Transverse colon (tissue), 4 donors: ENCODE results near the gene GRIP1. TPM values are rescaled to one million over a fixed set of nuclear protein-coding genes. Genes with fewer than 3 reads are reported as not detected.

Source experiments
- DNase-seq: peaks from one replicate; pipeline ENCODE4 v3.0.0-alpha.2; 2019
- H3K27ac ChIP-seq, 4 donors: fragments of 200-600 bp; sonication (generic); 2 replicates each; pipeline ENCODE4 v1.5.1; 2016 to 2018; ENCODE audit warnings: inconsistent platforms in 4 of 4
- H3K27me3 ChIP-seq: fragments of 200-600 bp; sonication (generic); 2 replicates; pipeline ENCODE4 v1.5.1; 2017; ENCODE audit warnings: inconsistent platforms
- H3K36me3 ChIP-seq, 4 donors: fragments of 200-600 bp; sonication (generic); 2 replicates each; pipeline ENCODE4 v1.5.1; 2017 to 2019; ENCODE audit warnings: inconsistent platforms in 4 of 4
- H3K4me1 ChIP-seq, 4 donors: fragments of 200-600 bp; sonication (generic); 2 replicates each; pipeline ENCODE4 v1.5.1; 2017 to 2020; ENCODE audit warnings: inconsistent platforms in 4 of 4
- H3K4me3 ChIP-seq, 4 donors: fragments of 200-600 bp; sonication (generic); 1 replicate in 1 of 4; 2 replicates in 3 of 4; pipeline versions ENCODE4 v1.5.1 to v1.6.1; 2017 to 2019; ENCODE audit warnings: inconsistent platforms in 4 of 4
- H3K9me3 ChIP-seq, 2 donors: fragments of 200-600 bp; sonication (generic); 2 replicates each; pipeline ENCODE4 v1.5.1; 2017 to 2019; ENCODE audit warnings: inconsistent platforms in 2 of 2
- CTCF ChIP-seq, 5 experiments: fragments of 200-600 bp in 3 of 5; fragments of 450-650 bp in 2 of 5; sonication (generic) in 3 of 5; IDR thresholded peaks; 1 replicate in 2 of 5; 2 replicates in 3 of 5; pipeline ENCODE4 v1.5.1; 2016 to 2017; ENCODE audit warnings: antibody characterized with exemption in 5 of 5, inconsistent platforms in 3 of 5, mild to moderate bottlenecking in 2 of 5, moderate library complexity in 1 of 5
- EP300 ChIP-seq: sonication (generic); formaldehyde crosslinking; IDR thresholded peaks from one replicate; pipeline ENCODE4 v1.6.1; 2017; ENCODE audit warnings: antibody characterized with exemption, low read depth
- POLR2A ChIP-seq: fragments of 450-650 bp; IDR thresholded peaks from one replicate; pipeline ENCODE4 v1.6.1; 2016; ENCODE audit warnings: antibody characterized with exemption, mild to moderate bottlenecking, moderate library complexity
- POLR2AphosphoS5 ChIP-seq, 3 donors: sonication (generic); formaldehyde crosslinking; IDR thresholded peaks; one replicate each; pipeline ENCODE4 v1.6.1; 2016; ENCODE audit warnings: antibody characterized with exemption in 3 of 3
- WGBS, 2 donors: methylation state at CpG; one replicate each; pipeline ENCODE4 v1.1.5; 2018; ENCODE audit warnings: low coverage in 1 of 2; 5-methylcytosine and 5-hydroxymethylcytosine counted together
- in situ Hi-C, 4 donors: fragments of 200-750 bp; cut with MboI; loops; one replicate each; pipeline versions ENCODE4 v1.15.0 to v1.15.1; 2017; ENCODE audit warnings: low sequenced_read_pairs in 3 of 4, low pct_ligation_motif_present in 1 of 4, low pct_unique_long_range_greater_than_20kb in 1 of 4
- intact Hi-C: fragments of 100-400 bp; cut with DNase I; formaldehyde crosslinking; loops from one replicate; pipeline ENCODE4 v1.15.1; 2023; ENCODE audit warnings: low total_unique reads
- total RNA-seq, 4 donors: library from RNA; depleted of rRNA; stranded (reverse); fragments of >200 nt; gene quantifications; one replicate each; pipeline ENCODE4 v1.1.0, GENCODE V29; 2016

GRIP1 gene
- total RNA-seq, 4 donors from 2014 or later = 4.4 to 9.0 (median 8.2) TPM

GRCh38 chr12:66497008-66497897 lies 181.6 kb downstream of the GRIP1 start:
- Histone ChIP-seq H3K27me3 (no peaks in the 10 kb centered on the region), H3K4me1 (no peaks in the 10 kb centered on the region), H3K4me3 (no peak overlapping the region), H3K27ac (no peak overlapping the region), H3K36me3 (no peaks in the 10 kb centered on the region), H3K9me3 (no peaks in the 10 kb centered on the region)
- 82 to 94% methylated on average over 7 to 8 of the region's 8 CpGs for WGBS, 2 donors
- intact Hi-C loops = no loop called here
- TF ChIP-seq EP300 (no peak), POLR2AphosphoS5 (IDR thresholded peaks at IDR 0.05) (no peak), CTCF (IDR thresholded peaks at IDR 0.05) (no peak), POLR2A (no peak)
- in situ Hi-C loops = no loop called here
- no peak for DNase-seq

DNA sequence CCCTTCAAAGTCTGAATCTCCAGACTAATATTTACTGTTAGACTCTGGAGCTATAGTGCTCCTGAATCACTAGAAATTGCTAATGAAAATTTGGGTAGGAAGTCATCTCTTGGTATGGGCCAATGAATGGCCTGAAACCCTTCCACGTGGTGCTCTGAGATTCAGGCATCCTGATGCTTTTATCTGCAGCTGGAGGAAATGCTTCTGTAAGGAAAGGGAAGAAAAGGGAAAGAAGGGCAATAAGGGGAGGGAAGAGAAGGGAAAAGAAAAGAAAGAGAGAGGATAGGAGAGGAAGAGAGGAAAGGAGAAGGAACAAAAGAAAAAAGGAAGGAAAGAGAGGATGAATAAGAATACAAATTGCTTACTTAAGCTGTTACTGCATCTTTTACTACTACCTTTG lies 182.3 kb downstream of the GRIP1 start:
- no peaks in the 10 kb centered on the region for H3K9me3 ChIP-seq
- TF ChIP-seq CTCF (IDR thresholded peaks at IDR 0.05) = no peak
- no peak for TF ChIP-seq POLR2AphosphoS5 (IDR thresholded peaks at IDR 0.05)
- TF ChIP-seq EP300 = no peak
- no peak for TF ChIP-seq POLR2A
- intact Hi-C loops (no loop called here), in situ Hi-C loops (no loop called here)
- no peak for DNase-seq
- no peaks in the 10 kb centered on the region for H3K27me3 ChIP-seq
- no peaks in the 10 kb centered on the region for H3K4me1 ChIP-seq
- H3K4me3 ChIP-seq = no peak overlapping the region
- WGBS, 2 donors = 31 to 40% methylated on average over 1 of the region's 1 CpG
- no peak overlapping the region for H3K27ac ChIP-seq
- H3K36me3 ChIP-seq = no peaks in the 10 kb centered on the region

DNA sequence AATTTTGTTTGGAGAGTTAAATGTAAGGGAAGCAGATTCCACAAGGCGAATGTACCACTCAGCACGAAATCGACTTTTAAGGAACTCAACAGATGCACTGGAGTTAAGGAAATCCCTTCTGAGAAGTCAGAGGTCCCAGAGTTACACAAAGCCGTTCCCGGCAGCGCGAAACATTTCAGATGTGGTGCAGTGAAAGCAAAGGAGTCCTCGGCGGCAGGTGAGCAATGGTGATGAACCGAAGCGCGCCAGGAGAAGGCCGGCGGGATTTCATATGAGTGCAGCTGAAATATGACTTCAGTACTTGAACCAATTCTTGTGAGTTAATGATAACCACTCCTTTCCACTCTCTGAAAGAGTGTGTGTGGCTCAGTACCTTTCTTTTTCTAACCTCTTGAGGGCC lies 183.2 kb downstream of the GRIP1 start:
- H3K4me3 ChIP-seq = no peak overlapping the region
- H3K27me3 ChIP-seq = no peaks in the 10 kb centered on the region
- WGBS, 2 donors = 78 to 93% methylated on average over 3 to 14 of the region's 14 CpGs
- H3K9me3 ChIP-seq = no peaks in the 10 kb centered on the region
- H3K36me3 ChIP-seq = no peaks in the 10 kb centered on the region
- intact Hi-C loops (no loop called here), in situ Hi-C loops (no loop called here)
- no peak for DNase-seq
- H3K27ac ChIP-seq = no peak overlapping the region
- H3K4me1 ChIP-seq = no peaks in the 10 kb centered on the region
- TF ChIP-seq POLR2A = no peak
- TF ChIP-seq POLR2AphosphoS5 (IDR thresholded peaks at IDR 0.05) = no peak
- TF ChIP-seq CTCF (IDR thresholded peaks at IDR 0.05) = no peak

GRCh38 chr12:66493819-66494218 lies 185.1 kb downstream of the GRIP1 start:
- Histone ChIP-seq H3K4me3 (no peak overlapping the region), H3K27me3 (no peaks in the 10 kb centered on the region), H3K4me1 (no peaks in the 10 kb centered on the region), H3K36me3 (no peaks in the 10 kb centered on the region), H3K27ac (no peak overlapping the region), H3K9me3 (no peaks in the 10 kb centered on the region)
- DNase-seq = no peak
- TF ChIP-seq POLR2AphosphoS5 (IDR thresholded peaks at IDR 0.05) = no peak
- no peak for TF ChIP-seq POLR2A
- TF ChIP-seq CTCF (IDR thresholded peaks at IDR 0.05) = no peak
- TF ChIP-seq EP300 = no peak
- in situ Hi-C loops (no loop called here), intact Hi-C loops (no loop called here)
